LoVo (cell line): Measurements from ENCODE around the gene RAPGEF2.
A peak's percentile ranks its signal among the peaks of the same experiment; 100 is the strongest.

Experiments used
- DNase-seq: peaks from one replicate; pipeline ENCODE4 v3.0.0-alpha.2; 2016; ENCODE audit warnings: low spot score

Gene RAPGEF2

GRCh38 chr4:159197260-159197884 lies 94.5 kb downstream of the RAPGEF2 start:
- DNase-seq: no peak

- DNase-seq: no peak
These were observed 95.0 kb downstream of the RAPGEF2 start for GRCh38 chr4:159197885-159198269.

GRCh38 chr4:159199826-159200225 lies 96.9 kb downstream of the RAPGEF2 start:
- no peak for DNase-seq

- no peak for DNase-seq
These were observed 98.3 kb downstream of the RAPGEF2 start for GRCh38 chr4:159201168-159201567.

- DNase-seq: no peak
These were observed 101.7 kb downstream of the RAPGEF2 start for GRCh38 chr4:159204566-159204965.

GRCh38 chr4:159205466-159205865 lies 102.6 kb downstream of the RAPGEF2 start:
- no peak for DNase-seq

GRCh38 chr4:159206427-159206871 lies 103.6 kb downstream of the RAPGEF2 start:
- no peak for DNase-seq

- DNase-seq: no peak
These were observed 106.4 kb downstream of the RAPGEF2 start for GRCh38 chr4:159209249-159209648.

- DNase-seq: no peak
These were observed 108.1 kb downstream of the RAPGEF2 start for GRCh38 chr4:159210975-159211374.

GRCh38 chr4:159212675-159213293 lies 109.9 kb downstream of the RAPGEF2 start:
- no peak for DNase-seq

- no peak for DNase-seq
These were observed 114.0 kb downstream of the RAPGEF2 start for GRCh38 chr4:159216834-159217233.

GRCh38 chr4:159219862-159220261 lies 117.0 kb downstream of the RAPGEF2 start:
- no peak for DNase-seq

- no peak for DNase-seq
These were observed 117.5 kb downstream of the RAPGEF2 start for GRCh38 chr4:159220353-159220752.

GRCh38 chr4:159221280-159221679 lies 118.4 kb downstream of the RAPGEF2 start:
- no peak for DNase-seq

GRCh38 chr4:159222043-159222552 lies 119.2 kb downstream of the RAPGEF2 start:
- no peak for DNase-seq

- DNase-seq: peak; percentile 25
These were observed 121.5 kb downstream of the RAPGEF2 start for GRCh38 chr4:159224408-159224807.

GRCh38 chr4:159227378-159227777 lies 124.5 kb downstream of the RAPGEF2 start:
- no peak for DNase-seq

- peak; percentile 75 for DNase-seq
These were observed 125.1 kb downstream of the RAPGEF2 start for GRCh38 chr4:159227984-159228383.

- no peak for DNase-seq
These were observed 126.3 kb downstream of the RAPGEF2 start for GRCh38 chr4:159229164-159229563.

- DNase-seq: no peak
These were observed 129.7 kb downstream of the RAPGEF2 start for GRCh38 chr4:159232465-159233106.

GRCh38 chr4:159235779-159236368 lies 133.0 kb downstream of the RAPGEF2 start:
- DNase-seq: no peak

- no peak for DNase-seq
These were observed 135.1 kb downstream of the RAPGEF2 start for GRCh38 chr4:159237975-159238374.

GRCh38 chr4:159238631-159239030 lies 135.8 kb downstream of the RAPGEF2 start:
- DNase-seq: peak; percentile 24
